ENCODE data around the gene ANKS1B. TPM values are rescaled to one million over a fixed set of nuclear protein-coding genes. Genes with fewer than 3 reads are reported as not detected.

The ANKS1B gene
- total RNA-seq, 1 donor from 2014 or later: 2.4 TPM

GRCh38 chr12:99983456-99984258 lies 1.1 kb downstream of the ANKS1B start:
- Mint-ChIP-seq H3K27ac (ENCODE audit: unreplicated experiment) (no peak overlapping the region), H3K36me3 (ENCODE audit: low read depth, unreplicated experiment) (no peaks in the 10 kb centered on the region), H3K9me3 (ENCODE audit: unreplicated experiment) (peaks cover 2% of the 10 kb centered on the region), H3K4me3 (ENCODE audit: unreplicated experiment) (peak overlapping the region; percentile 85), H3K4me1 (ENCODE audit: low read depth, unreplicated experiment) (no peaks in the 10 kb centered on the region), H3K27me3 (ENCODE audit: low read depth, unreplicated experiment) (peaks cover 30% of the 10 kb centered on the region)
- Histone ChIP-seq H3K4me2 (ENCODE audit: low read length) (peak overlapping the region; percentile 89), H3K79me2 (ENCODE audit: insufficient read depth, low read length) (no peaks in the 10 kb centered on the region), H3K27me3 (ENCODE audit: insufficient read depth, low read length) (peaks cover 9% of the 10 kb centered on the region), H3K9ac (ENCODE audit: low read length) (no peak overlapping the region), H3K36me3 (ENCODE audit: insufficient read depth, low read length) (no peaks in the 10 kb centered on the region), H3K4me3 (ENCODE audit: insufficient read depth, low read depth, low read length) (no peak overlapping the region), H2AFZ (ENCODE audit: low read depth, low read length) (no peak overlapping the region), H3K27ac (ENCODE audit: low read depth, low read length) (no peak overlapping the region), H3K9me3 (ENCODE audit: insufficient read depth, low read depth, low read length) (no peaks in the 10 kb centered on the region), H4K20me1 (ENCODE audit: insufficient read depth, low read length) (no peaks in the 10 kb centered on the region), H3K4me1 (ENCODE audit: insufficient read depth, low read length) (peaks cover 10% of the 10 kb centered on the region)
- TF ChIP-seq, protein P1, sequence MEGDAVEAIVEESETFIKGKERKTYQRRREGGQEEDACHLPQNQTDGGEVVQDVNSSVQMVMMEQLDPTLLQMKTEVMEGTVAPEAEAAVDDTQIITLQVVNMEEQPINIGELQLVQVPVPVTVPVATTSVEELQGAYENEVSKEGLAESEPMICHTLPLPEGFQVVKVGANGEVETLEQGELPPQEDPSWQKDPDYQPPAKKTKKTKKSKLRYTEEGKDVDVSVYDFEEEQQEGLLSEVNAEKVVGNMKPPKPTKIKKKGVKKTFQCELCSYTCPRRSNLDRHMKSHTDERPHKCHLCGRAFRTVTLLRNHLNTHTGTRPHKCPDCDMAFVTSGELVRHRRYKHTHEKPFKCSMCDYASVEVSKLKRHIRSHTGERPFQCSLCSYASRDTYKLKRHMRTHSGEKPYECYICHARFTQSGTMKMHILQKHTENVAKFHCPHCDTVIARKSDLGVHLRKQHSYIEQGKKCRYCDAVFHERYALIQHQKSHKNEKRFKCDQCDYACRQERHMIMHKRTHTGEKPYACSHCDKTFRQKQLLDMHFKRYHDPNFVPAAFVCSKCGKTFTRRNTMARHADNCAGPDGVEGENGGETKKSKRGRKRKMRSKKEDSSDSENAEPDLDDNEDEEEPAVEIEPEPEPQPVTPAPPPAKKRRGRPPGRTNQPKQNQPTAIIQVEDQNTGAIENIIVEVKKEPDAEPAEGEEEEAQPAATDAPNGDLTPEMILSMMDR (IDR thresholded peaks at IDR 0.05; ENCODE audit: insufficient read depth, low read depth, low read length): no peak
- no peak for TF ChIP-seq EZH2 (IDR thresholded peaks at IDR 0.05; ENCODE audit: insufficient read depth, low read length)
- FAIRE-seq (no peak), DNase-seq (ENCODE audit: low read depth) (no peak)

- peaks cover 24% of the 10 kb centered on the region for H3K27me3 Mint-ChIP-seq (ENCODE audit: low read depth, unreplicated experiment)
- no peak for DNase-seq (ENCODE audit: low read depth)
These were observed 3.0 kb downstream of the ANKS1B start for GRCh38 chr12:99981639-99982190.

More at GRCh38 chr12:99981639-99982190, 3.0 kb downstream of the ANKS1B start:
- Mint-ChIP-seq H3K27ac (ENCODE audit: unreplicated experiment) (no peak overlapping the region), H3K4me3 (ENCODE audit: unreplicated experiment) (no peak overlapping the region), H3K4me1 (ENCODE audit: low read depth, unreplicated experiment) (no peaks in the 10 kb centered on the region), H3K9me3 (ENCODE audit: unreplicated experiment) (peaks cover 2% of the 10 kb centered on the region), H3K36me3 (ENCODE audit: low read depth, unreplicated experiment) (no peaks in the 10 kb centered on the region)
- TF ChIP-seq, protein P1 (IDR thresholded peaks at IDR 0.05; ENCODE audit: insufficient read depth, low read depth, low read length): no peak
- TF ChIP-seq EZH2 (IDR thresholded peaks at IDR 0.05; ENCODE audit: insufficient read depth, low read length): no peak
- H4K20me1 ChIP-seq (ENCODE audit: insufficient read depth, low read length): no peaks in the 10 kb centered on the region
- no peak overlapping the region for H3K4me3 ChIP-seq (ENCODE audit: insufficient read depth, low read depth, low read length)
- H3K9me3 ChIP-seq (ENCODE audit: insufficient read depth, low read depth, low read length): no peaks in the 10 kb centered on the region
- H2AFZ ChIP-seq (ENCODE audit: low read depth, low read length): no peak overlapping the region
- no peak overlapping the region for H3K27ac ChIP-seq (ENCODE audit: low read depth, low read length)
- peaks cover 10% of the 10 kb centered on the region for H3K4me1 ChIP-seq (ENCODE audit: insufficient read depth, low read length)
- H3K79me2 ChIP-seq (ENCODE audit: insufficient read depth, low read length): no peaks in the 10 kb centered on the region
- H3K27me3 ChIP-seq (ENCODE audit: insufficient read depth, low read length): peaks cover 9% of the 10 kb centered on the region
- no peaks in the 10 kb centered on the region for H3K36me3 ChIP-seq (ENCODE audit: insufficient read depth, low read length)
- FAIRE-seq: no peak
- H3K4me2 ChIP-seq (ENCODE audit: low read length): no peak overlapping the region
- no peak overlapping the region for H3K9ac ChIP-seq (ENCODE audit: low read length)
